ENCODE data around the gene PDCL3.

PDCL3 gene

GRCh38 chr2:100611079-100612029 lies 48.6 kb downstream of the PDCL3 start:
- H3K4me1 ChIP-seq (ENCODE audit: insufficient read depth, low read length) = no peaks in the 10 kb centered on the region
- no peaks in the 10 kb centered on the region for H3K36me3 ChIP-seq (ENCODE audit: insufficient read depth, low read length)
- no peak overlapping the region for H3K9ac ChIP-seq (ENCODE audit: low read depth, low read length)
- H3K9me3 ChIP-seq (ENCODE audit: control insufficient read depth, insufficient read depth, low read length) = no peaks in the 10 kb centered on the region

GRCh38 chr2:100612388-100613000 lies 49.7 kb downstream of the PDCL3 start:
- no peak overlapping the region for H3K9ac ChIP-seq (ENCODE audit: low read depth, low read length)
- no peaks in the 10 kb centered on the region for H3K36me3 ChIP-seq (ENCODE audit: insufficient read depth, low read length)
- no peaks in the 10 kb centered on the region for H3K4me1 ChIP-seq (ENCODE audit: insufficient read depth, low read length)
- no peaks in the 10 kb centered on the region for H3K9me3 ChIP-seq (ENCODE audit: control insufficient read depth, insufficient read depth, low read length)

GRCh38 chr2:100613719-100614118 lies 50.9 kb downstream of the PDCL3 start:
- Histone ChIP-seq H3K9me3 (ENCODE audit: control insufficient read depth, insufficient read depth, low read length) (no peaks in the 10 kb centered on the region), H3K9ac (ENCODE audit: low read depth, low read length) (no peak overlapping the region), H3K36me3 (ENCODE audit: insufficient read depth, low read length) (no peaks in the 10 kb centered on the region), H3K4me1 (ENCODE audit: insufficient read depth, low read length) (no peaks in the 10 kb centered on the region)

GRCh38 chr2:100614455-100615000 lies 51.7 kb downstream of the PDCL3 start:
- Histone ChIP-seq H3K9me3 (ENCODE audit: control insufficient read depth, insufficient read depth, low read length) (no peaks in the 10 kb centered on the region), H3K9ac (ENCODE audit: low read depth, low read length) (no peak overlapping the region), H3K4me1 (ENCODE audit: insufficient read depth, low read length) (no peaks in the 10 kb centered on the region), H3K36me3 (ENCODE audit: insufficient read depth, low read length) (no peaks in the 10 kb centered on the region)

- H3K4me1 ChIP-seq (ENCODE audit: insufficient read depth, low read length) = no peaks in the 10 kb centered on the region
- H3K36me3 ChIP-seq (ENCODE audit: insufficient read depth, low read length) = no peaks in the 10 kb centered on the region
Measured at GRCh38 chr2:100615471-100615870, 52.7 kb downstream of the PDCL3 start.

GRCh38 chr2:100615886-100616285 lies 53.1 kb downstream of the PDCL3 start:
- H3K9me3 ChIP-seq (ENCODE audit: control insufficient read depth, insufficient read depth, low read length) = no peaks in the 10 kb centered on the region
- H3K9ac ChIP-seq (ENCODE audit: low read depth, low read length) = no peak overlapping the region
- no peaks in the 10 kb centered on the region for H3K4me1 ChIP-seq (ENCODE audit: insufficient read depth, low read length)
- no peaks in the 10 kb centered on the region for H3K36me3 ChIP-seq (ENCODE audit: insufficient read depth, low read length)

More at GRCh38 chr2:100615471-100615870, 52.7 kb downstream of the PDCL3 start:
- Histone ChIP-seq H3K9me3 (ENCODE audit: control insufficient read depth, insufficient read depth, low read length) (no peaks in the 10 kb centered on the region), H3K9ac (ENCODE audit: low read depth, low read length) (no peak overlapping the region)

- Histone ChIP-seq H3K9me3 (ENCODE audit: control insufficient read depth, insufficient read depth, low read length) (no peaks in the 10 kb centered on the region; the same call in 1 of the 2 replicates), H3K4me1 (ENCODE audit: insufficient read depth, low read length) (no peaks in the 10 kb centered on the region), H3K9ac (ENCODE audit: low read depth, low read length) (no peak overlapping the region), H3K36me3 (ENCODE audit: insufficient read depth, low read length) (no peaks in the 10 kb centered on the region)
Measured at GRCh38 chr2:100616841-100617390, 54.1 kb downstream of the PDCL3 start.

GRCh38 chr2:100619951-100620350 lies 57.2 kb downstream of the PDCL3 start:
- Histone ChIP-seq H3K36me3 (ENCODE audit: insufficient read depth, low read length) (no peaks in the 10 kb centered on the region), H3K9ac (ENCODE audit: low read depth, low read length) (no peak overlapping the region), H3K4me1 (ENCODE audit: insufficient read depth, low read length) (no peaks in the 10 kb centered on the region), H3K9me3 (ENCODE audit: control insufficient read depth, insufficient read depth, low read length) (no peaks in the 10 kb centered on the region; the same call in 1 of the 2 replicates)

- no peaks in the 10 kb centered on the region for H3K36me3 ChIP-seq (ENCODE audit: insufficient read depth, low read length)
- no peaks in the 10 kb centered on the region; the same call in 1 of the 2 replicates for H3K9me3 ChIP-seq (ENCODE audit: control insufficient read depth, insufficient read depth, low read length)
- no peak overlapping the region for H3K9ac ChIP-seq (ENCODE audit: low read depth, low read length)
- no peaks in the 10 kb centered on the region for H3K4me1 ChIP-seq (ENCODE audit: insufficient read depth, low read length)
Measured at GRCh38 chr2:100620481-100620880, 57.7 kb downstream of the PDCL3 start.

GRCh38 chr2:100621371-100621951 lies 58.7 kb downstream of the PDCL3 start:
- no peaks in the 10 kb centered on the region; the same call in 1 of the 2 replicates for H3K9me3 ChIP-seq (ENCODE audit: control insufficient read depth, insufficient read depth, low read length)
- H3K4me1 ChIP-seq (ENCODE audit: insufficient read depth, low read length) = no peaks in the 10 kb centered on the region
- no peak overlapping the region for H3K9ac ChIP-seq (ENCODE audit: low read depth, low read length)
- H3K36me3 ChIP-seq (ENCODE audit: insufficient read depth, low read length) = no peaks in the 10 kb centered on the region

- no peaks in the 10 kb centered on the region for H3K36me3 ChIP-seq (ENCODE audit: insufficient read depth, low read length)
- H3K9ac ChIP-seq (ENCODE audit: low read depth, low read length) = no peak overlapping the region
- H3K4me1 ChIP-seq (ENCODE audit: insufficient read depth, low read length) = no peaks in the 10 kb centered on the region
- no peaks in the 10 kb centered on the region; the same call in 1 of the 2 replicates for H3K9me3 ChIP-seq (ENCODE audit: control insufficient read depth, insufficient read depth, low read length)
Measured at GRCh38 chr2:100623033-100623715, 60.4 kb downstream of the PDCL3 start.

GRCh38 chr2:100623930-100624329 lies 61.1 kb downstream of the PDCL3 start:
- no peaks in the 10 kb centered on the region; the same call in 1 of the 2 replicates for H3K9me3 ChIP-seq (ENCODE audit: control insufficient read depth, insufficient read depth, low read length)
- H3K4me1 ChIP-seq (ENCODE audit: insufficient read depth, low read length) = no peaks in the 10 kb centered on the region
- H3K36me3 ChIP-seq (ENCODE audit: insufficient read depth, low read length) = no peaks in the 10 kb centered on the region
- H3K9ac ChIP-seq (ENCODE audit: low read depth, low read length) = no peak overlapping the region

- Histone ChIP-seq H3K4me1 (ENCODE audit: insufficient read depth, low read length) (no peaks in the 10 kb centered on the region), H3K36me3 (ENCODE audit: insufficient read depth, low read length) (no peaks in the 10 kb centered on the region)
Measured at GRCh38 chr2:100624536-100624935, 61.7 kb downstream of the PDCL3 start.

More at GRCh38 chr2:100624536-100624935, 61.7 kb downstream of the PDCL3 start:
- Histone ChIP-seq H3K9ac (ENCODE audit: low read depth, low read length) (no peak overlapping the region), H3K9me3 (ENCODE audit: control insufficient read depth, insufficient read depth, low read length) (no peaks in the 10 kb centered on the region; the same call in 1 of the 2 replicates)

Data from ES-I3 (cell line).